GM21447 (cell line): ENCODE measurements around the gene CNNM4.
A peak's percentile ranks its signal among the peaks of the same experiment; 100 is the strongest.

Experiments used
- ATAC-seq: cut with Tn5 transposase; IDR thresholded peaks from one replicate; pipeline ENCODE4 v1.9.1; 2021; ENCODE audit not compliant: unreplicated experiment

Gene CNNM4

DNA sequence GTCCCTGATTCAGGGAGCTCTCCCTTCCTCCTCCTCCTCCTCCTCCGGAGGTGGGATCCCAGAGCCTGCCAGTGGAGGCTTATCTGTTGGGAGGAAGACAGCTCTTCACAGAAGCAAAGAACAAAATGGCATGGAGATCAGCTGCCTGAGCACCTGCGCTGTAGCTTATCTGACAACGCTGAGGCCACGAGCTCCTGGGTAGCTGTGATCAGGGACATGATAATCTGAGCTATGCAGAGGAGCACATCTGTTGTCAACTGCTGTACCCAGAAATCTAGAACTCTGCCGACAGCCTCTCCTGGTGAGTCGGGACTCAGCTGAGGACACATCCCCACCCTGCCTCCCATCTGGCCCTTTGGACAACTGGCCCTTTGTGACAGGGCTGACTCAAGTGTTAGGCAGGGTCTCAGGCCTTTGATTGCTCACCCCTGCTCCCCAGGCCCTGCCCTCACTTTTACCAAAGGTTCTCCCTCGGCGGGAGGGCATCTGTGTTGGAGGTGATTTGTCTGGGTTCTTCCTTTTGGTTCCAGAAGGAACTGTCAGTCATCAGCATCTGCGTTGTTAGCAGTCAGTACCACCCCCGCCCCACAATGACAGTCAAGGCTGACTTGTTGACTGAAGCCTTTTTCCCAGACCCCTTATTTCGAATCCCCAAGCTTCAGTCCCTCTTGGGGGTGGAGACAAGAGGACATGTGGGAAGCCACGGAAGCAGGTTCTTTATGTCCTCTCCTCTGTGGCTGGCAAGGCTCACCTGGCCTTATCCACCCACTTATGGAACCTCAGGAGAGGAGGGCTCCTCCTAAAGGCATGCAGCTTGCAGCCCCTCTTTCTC is 49.5 kb downstream of the CNNM4 start:
- no peak for ATAC-seq

DNA sequence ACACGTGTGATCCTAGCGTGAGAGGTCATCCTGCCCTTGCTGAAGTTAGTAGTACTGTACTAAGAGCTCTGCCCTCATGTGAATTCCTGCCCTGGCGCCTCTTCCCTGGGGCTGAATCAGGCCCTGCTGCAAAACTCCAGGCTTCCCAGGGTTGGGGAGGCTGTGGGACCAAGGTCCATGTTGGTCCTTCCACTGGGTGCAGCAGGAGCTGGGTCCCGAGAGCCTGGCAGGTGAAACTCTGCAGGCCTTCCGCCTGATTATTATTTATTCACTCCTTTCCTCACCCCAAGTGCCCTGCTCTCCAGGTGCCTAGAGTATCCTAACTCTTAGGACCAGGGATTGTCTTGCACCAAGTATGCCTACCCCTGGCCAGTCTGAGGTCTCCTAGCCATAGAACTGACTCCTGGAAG is 50.1 kb downstream of the CNNM4 start:
- no peak for ATAC-seq

DNA sequence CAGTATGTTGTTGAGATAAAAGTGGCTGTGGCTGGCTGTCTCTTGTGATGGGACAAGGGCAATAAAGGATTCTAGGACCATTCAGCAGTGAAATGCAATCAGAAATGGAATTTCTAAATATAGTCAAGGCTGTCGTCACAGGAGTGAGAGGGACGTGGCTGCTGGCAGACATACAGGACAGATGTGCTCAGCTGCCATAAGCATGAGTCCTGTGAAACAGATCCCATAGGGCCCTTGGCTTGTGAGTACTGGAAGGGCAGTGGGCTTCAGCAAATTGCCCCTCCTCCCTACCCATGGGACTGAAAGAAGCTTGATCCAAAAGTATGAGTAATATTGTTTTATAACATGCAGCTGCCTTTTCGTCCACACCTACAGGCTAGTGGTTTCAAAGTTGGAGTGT is 51.2 kb downstream of the CNNM4 start:
- no peak for ATAC-seq

DNA sequence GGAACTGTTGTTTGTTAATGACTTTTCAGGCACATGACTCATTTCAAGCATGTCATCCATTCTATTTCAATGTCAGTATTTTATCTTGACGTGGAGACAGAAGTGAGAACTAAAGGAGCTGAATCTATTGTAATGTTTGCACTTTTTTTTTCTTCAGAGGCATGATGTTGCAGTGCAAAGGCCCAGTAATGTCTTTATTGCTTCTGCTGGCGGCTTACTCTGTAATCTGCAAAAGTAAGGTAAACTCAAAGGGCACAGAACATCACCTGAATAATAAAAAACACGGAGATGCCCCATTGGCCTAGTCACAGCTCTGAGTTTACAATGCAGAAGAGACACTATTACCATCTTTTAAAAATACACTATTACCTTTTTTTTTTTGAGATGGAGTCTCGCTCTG is 53.0 kb downstream of the CNNM4 start:
- ATAC-seq, result no peak

DNA sequence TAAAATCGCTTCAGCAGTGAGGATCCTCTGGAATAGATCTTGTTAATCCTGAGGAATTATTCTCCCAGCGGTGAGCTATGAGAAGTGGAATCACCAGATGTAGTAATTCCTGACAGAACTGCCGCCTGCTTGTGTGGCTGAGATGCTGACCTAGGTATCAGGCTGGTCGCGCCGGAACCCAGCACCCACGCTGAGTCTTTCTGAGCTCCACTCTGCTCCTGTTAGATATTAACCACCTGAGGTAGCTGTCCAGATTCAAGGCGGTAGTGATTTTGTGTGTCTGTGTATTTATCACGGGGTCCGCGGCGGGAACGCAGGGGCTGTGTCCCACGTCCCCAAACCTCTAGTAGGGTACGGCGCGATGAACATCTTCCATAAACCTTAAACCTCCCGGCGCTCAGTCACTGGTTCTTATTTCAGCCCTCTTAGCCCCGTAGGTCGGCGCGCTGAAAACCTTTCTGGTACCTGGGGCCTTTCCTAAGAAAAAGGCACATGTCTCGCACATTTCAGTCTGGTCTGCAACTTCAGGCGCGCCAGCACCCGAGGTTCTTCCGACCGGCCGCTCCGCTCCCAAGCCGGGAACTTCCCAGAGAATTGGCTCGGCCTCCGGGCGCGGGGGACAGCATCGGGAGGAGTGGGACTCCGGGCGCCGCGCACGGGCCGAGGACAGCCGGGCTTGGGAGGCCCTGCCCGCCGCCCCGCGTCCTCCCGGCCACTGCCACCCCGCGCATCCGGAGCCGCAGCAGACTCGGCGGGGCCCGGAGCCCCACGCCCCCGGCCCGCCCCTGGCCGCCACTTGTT is 54.8 kb downstream of the CNNM4 start:
- peak; percentile 24 for ATAC-seq

DNA sequence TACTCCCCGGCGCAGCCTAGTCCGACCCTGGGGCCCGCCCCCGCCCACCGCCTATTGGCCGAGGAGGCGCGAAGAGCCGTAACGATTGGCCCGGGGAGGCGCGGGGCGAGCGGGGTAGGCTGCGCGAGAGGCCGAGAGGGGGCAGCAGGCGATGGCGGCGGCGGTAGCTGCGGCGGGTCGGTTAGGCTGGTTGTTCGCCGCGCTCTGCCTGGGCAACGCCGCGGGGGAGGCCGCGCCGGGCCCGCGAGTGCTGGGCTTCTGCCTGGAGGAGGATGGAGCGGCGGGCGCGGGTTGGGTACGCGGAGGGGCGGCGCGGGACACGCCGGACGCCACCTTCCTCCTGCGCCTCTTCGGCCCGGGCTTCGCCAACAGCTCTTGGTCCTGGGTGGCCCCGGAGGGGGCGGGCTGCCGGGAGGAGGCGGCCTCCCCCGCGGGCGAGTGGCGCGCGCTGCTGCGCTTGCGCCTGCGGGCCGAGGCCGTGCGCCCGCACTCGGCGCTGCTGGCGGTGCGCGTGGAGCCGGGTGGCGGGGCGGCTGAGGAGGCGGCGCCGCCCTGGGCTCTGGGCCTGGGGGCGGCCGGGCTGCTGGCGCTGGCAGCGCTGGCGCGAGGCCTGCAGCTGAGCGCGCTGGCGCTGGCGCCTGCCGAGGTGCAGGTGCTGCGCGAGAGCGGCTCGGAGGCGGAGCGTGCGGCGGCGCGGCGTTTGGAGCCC is 55.6 kb downstream of the CNNM4 start, which contains the start of gene CNNM3:
TSS of gene CNNM3 (plus strand) at position 142 of the 709 bp plus-strand sequence. CDS start at position 152, 10 bp downstream.
- ATAC-seq, result peak; percentile 87

DNA sequence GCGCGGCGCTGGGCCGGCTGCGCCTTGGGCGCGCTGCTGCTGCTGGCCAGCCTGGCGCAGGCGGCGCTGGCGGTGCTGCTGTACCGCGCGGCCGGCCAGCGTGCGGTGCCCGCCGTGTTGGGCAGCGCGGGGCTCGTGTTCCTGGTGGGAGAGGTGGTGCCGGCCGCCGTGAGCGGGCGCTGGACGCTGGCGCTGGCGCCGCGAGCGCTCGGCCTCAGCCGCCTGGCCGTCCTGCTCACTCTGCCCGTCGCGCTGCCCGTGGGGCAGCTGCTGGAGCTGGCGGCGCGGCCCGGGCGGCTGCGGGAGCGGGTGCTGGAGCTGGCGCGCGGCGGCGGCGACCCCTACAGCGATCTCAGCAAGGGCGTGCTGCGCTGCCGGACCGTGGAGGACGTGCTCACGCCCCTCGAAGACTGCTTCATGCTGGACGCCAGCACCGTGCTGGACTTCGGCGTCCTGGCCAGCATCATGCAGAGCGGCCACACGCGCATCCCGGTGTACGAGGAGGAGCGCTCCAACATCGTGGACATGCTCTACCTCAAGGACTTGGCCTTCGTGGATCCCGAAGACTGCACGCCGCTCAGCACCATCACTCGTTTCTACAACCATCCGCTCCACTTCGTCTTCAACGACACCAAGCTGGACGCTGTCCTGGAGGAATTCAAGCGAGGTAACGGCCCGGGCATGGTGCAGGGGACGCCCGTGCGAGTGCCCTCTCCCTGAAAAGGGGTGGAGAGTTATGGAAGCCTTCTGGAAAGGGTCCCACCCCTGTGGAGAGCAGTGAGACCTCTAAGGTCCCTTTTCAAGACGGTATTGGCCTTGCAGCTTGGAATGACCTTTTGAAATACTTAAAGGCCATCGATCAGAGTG is 56.4 kb downstream of the CNNM4 start:
- ATAC-seq, result no peak

DNA sequence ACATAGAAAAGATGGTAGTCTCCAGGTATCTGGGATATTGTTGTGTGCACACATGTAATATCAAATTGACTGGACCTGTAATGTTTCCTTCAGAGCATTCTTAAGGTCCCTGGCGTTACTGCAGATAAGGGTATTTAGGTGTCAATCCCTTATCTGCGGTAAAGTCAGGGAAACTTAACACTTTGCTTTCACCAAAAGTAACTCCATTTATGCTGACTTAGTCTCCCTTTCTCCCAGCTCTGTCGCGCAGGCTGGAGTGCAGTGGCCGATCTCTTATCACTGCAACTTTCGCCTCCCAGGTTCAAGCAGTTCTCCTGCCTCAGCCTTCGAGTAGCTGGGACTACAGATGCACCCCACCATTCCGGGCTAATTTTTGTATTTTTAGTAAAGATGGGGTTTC is 57.2 kb downstream of the CNNM4 start:
- ATAC-seq, result no peak

DNA sequence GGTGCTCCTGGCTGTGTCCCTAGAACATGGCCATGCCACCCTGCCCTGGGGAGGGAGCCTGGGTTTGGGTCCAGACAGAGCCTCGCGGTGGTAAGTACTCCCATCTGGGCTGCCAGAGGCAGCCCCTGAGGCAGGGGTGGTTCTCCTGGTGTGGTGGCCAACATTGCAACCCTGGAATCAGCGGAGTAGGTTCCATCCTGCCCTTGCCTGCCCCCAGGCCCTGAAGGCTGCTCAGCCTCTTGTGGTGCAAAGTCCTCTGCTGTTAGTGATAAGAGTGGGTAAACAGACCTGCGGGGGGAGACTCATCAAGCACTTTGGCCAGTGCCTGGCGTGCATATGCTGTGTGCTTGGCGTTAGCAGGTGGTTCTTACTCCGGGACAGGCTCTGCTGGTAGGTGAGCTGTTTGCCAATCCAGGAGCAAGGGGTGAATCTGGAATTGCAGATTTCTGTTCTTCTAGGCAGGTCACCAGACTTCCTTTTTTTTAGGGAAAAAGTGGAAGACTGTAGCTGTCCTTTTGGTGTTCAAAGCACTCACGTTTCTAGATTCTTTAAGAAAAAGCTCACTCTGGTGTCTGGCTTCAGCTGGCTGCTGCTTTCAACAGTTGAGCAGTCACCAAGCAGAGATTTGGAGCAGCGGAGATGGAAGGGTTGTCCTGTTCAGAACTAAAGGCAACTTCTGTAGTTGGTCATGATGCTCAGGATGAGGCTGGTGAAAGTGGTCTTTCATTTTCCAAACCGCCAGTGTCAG is 58.6 kb downstream of the CNNM4 start:
- ATAC-seq, result no peak

DNA sequence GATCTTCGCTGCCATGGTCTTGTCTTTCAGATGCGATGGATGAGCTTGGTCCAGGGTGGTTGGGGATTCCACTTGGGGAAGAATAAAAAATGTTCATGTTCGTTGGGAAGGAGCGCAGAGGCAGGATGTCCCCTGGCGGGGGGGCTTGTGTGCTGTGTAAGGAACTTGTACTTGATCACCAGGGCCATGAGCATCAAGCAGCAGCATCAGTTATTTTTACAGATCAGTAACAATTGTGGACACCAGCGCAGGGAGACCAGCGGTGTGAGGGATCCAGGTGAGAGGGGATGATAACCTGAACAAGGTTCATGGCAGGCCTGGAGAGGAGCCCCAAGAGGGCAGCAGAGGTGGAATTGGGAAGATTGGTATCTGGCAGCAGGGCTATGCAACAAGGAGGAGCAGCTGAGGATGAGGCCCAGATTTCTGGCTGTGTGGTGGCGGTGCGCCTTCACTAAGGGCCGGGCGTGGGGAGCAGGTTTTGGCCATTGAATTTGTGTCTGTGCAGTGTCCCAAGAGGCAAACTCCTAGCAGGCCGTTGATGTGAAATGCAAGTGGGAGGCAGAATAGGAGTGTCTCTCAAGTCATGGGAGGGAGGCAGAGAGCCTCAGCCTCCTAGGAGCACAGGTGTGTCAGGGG is 59.3 kb downstream of the CNNM4 start:
- no peak for ATAC-seq

DNA sequence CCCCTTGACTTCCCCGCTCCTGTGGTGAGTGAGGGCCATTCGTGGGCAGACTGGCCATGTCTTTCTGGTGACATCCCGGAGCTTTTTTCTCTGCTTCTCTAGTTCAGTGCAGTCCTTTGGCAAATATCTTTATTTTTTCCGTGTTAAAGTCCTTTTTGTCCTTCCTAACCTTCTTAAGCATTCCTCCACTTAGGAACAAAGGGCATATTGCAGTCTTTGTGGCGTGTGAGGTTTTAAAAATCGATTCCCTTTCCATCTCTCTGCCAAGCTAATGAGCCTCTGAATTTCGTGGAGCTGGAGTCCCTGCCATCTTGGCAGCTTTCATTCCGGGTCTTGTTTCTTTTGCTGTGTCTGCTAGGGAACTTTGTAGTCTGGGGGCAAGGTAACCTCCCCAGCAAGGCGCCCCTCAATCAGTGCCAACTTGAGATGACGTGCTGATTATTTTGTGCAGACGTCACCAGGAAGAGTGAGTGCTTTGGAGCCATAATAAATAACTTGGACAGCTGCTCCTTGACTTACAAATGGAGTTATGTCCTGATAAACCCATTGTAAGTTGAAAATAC is 60.5 kb downstream of the CNNM4 start:
- ATAC-seq, result no peak

DNA sequence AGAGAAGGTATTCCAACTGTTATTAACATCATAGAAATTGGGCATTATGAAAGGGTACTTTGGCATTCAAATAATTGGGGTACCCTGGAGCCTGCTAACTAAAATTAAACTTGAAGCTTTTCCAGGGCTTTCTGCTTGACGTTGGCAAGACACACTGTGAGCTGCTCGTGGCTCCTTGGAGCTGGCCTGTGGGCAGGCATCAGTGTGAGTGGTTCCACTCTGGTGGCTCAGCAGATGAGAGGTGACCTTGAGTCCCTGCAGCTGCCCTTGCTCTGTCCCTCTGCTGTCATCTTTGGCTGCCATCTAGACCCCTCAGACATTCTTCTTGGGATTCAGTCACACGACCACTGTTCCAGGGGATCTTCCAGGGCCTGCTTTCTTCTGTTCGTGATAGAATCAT is 62.1 kb downstream of the CNNM4 start:
- no peak for ATAC-seq

DNA sequence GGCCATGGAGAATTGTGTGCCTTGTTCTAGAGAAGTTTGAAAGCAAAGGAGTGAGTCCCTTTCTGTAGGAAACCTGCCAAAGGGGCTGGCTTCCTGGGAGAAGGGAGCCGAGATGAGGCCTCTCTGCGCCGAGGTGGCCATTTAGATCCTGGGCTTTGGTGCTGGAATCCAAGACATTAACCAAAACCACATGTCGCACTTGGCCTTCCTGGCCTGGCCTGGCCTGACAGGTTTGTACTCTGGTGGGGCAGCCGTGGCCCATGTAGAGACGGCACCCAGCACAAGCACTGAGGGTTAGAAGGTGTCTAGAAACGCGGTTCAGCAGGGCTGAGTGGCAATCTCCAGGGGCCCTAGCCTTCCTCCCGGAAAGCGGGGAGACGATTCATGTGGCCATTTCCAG is 62.5 kb downstream of the CNNM4 start:
- ATAC-seq, result no peak

DNA sequence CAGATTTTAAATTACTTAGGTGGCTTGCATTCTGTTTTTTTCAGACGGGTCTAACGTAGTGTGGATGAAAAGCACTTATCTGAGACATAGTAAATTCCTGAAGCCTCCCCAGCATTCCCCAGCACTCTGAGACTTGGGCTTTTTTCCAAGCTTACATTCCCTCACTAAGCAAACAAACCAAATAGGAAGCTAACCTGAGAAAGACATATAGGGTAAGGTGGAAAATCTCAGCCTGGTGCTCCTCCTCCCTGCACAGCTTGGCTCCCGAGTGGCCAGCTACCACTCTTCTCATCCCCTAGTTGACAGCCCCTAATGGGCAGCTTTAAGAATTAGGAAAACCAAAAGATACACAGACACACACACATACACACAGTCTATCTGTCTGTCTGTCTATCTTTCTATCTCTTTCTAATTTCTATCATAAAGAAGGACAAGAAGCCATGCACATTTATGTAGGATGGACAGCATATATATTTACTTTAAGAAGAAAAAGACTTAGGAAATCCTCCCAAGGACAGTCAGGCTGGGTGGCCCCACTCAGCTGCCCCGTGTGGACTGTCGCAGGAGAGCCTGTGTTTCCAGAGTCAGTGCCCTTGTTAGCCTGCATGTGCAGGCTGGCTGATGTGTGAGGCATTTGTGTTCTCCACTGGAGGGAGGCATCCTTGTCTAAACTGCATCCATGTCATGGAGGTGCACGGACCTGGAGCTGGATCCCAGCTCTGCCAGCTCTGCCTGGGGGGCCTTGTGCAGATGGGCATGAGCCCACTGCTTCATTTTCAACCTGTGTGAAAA is 63.6 kb downstream of the CNNM4 start:
- no peak for ATAC-seq

DNA sequence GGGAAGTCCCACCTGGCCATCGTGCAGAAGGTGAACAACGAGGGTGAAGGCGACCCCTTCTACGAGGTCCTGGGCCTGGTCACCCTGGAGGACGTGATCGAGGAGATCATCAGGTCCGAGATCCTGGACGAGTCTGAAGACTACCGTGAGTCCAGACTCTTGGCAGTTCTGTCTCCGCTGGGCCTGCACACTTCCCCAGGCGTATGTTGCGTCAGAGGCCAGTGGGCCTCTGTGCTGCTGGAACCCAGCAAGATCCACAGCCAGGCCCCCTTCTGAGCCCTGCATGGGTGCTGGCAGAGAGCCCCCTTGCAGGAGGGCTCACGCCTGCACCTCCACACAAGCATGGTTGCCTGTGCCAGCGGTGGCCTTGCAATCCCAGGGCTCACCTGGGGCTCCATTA is 64.4 kb downstream of the CNNM4 start:
- ATAC-seq, result no peak

DNA sequence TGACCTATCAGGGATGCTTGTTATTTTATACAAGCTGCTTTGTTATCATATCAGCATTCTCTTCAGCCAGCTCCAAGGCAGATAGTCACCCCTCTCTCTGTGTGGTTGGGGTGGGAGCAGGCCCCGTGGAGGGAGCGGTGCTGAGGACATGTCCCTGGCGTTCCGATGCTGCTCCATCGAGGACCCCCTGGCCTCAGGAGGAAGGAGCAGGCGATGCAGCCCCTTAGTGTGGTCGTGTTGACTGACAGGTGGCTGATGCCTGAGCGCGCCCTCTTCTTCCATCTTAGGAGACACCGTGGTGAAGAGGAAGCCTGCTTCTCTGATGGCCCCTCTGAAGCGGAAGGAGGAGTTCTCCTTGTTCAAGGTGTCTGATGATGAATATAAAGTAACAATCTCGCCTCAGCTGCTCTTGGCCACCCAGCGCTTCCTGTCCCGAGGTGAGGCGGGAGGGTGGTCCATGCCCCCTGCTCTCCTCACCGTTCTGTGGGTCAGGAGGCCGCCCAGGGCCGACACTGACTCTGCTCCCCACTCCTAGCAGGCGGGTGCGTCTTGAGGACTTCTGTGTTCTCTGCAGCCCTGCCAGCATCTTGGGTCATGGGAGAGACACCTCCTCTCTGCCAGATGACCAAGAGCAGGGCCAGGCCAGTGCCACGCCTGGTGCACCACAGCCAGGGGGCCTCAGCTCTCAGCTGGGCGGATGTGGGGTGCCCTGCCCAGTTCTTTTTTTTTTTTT is 66.0 kb downstream of the CNNM4 start:
- no peak for ATAC-seq

DNA sequence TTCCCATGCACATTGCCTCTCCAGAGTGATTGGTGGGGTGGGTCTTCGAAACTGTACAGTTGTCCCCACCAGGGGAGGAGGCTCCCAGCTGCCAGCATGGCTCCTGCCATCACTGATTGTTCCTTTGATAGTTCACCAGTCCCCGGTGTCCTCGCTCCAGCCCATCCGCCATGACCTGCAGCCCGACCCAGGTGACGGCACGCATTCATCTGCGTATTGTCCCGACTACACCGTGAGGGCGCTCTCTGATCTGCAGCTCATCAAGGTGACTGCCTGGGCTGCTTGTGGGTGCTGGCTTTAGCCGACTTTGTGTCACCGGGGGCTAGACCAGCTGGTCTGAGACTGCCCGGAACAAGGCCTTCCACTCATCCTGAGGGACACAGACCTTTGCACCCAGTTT is 67.7 kb downstream of the CNNM4 start:
- no peak for ATAC-seq

DNA sequence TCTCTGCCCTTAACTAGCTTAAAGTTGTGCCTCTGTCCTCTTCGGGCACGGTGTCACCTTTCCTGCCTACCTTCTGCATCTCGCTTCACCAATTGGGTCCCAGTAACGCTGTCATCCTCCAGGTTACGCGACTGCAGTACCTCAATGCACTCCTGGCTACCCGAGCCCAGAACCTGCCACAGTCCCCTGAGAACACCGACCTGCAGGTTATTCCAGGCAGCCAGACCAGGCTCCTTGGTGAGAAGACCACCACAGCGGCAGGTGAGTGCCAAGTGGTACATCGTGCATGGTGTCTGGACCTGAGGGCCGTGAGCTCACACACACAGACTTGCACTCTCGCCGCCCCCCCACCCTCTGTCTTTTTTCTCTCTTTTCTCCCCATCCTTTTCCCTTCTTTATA is 68.2 kb downstream of the CNNM4 start:
- ATAC-seq, result no peak
